ENCODE data around the gene CFAP221. TPM values are rescaled to one million over a fixed set of nuclear protein-coding genes. Genes with fewer than 3 reads are reported as not detected.
A peak's percentile ranks its signal among the peaks of the same experiment; 100 is the strongest.

Gene CFAP221
- total RNA-seq, 1 donor from 2014 or later, result 1.8 TPM

- Histone ChIP-seq H3K4me3 (ENCODE audit: low read depth, low read length) (no peak overlapping the region), H3K36me3 (ENCODE audit: control insufficient read depth, insufficient read depth, low read length) (no peaks in the 10 kb centered on the region), H3K27me3 (ENCODE audit: control insufficient read depth, insufficient read depth, low read length) (no peaks in the 10 kb centered on the region)
- TF ChIP-seq CTCF (IDR thresholded peaks at IDR 0.05; ENCODE audit: insufficient read depth, low read length, poor library complexity, severe bottlenecking), result no peak
- DNase-seq (ENCODE audit: low read depth), result no peak
Measured at GRCh38 chr2:119701352-119701751, 157.1 kb downstream of the CFAP221 start.

GRCh38 chr2:119702203-119702917 lies 158.1 kb downstream of the CFAP221 start:
- no peak for DNase-seq (ENCODE audit: low read depth)
- no peak for TF ChIP-seq CTCF (IDR thresholded peaks at IDR 0.05; ENCODE audit: insufficient read depth, low read length, poor library complexity, severe bottlenecking)
- H3K4me3 ChIP-seq (ENCODE audit: low read depth, low read length), result no peak overlapping the region

GRCh38 chr2:119702918-119703401 lies 158.7 kb downstream of the CFAP221 start:
- Histone ChIP-seq H3K36me3 (ENCODE audit: control insufficient read depth, insufficient read depth, low read length) (no peaks in the 10 kb centered on the region), H3K27me3 (ENCODE audit: control insufficient read depth, insufficient read depth, low read length) (no peaks in the 10 kb centered on the region), H3K4me3 (ENCODE audit: low read depth, low read length) (no peak overlapping the region)
- no peak for DNase-seq (ENCODE audit: low read depth)
- TF ChIP-seq CTCF (IDR thresholded peaks at IDR 0.05; ENCODE audit: insufficient read depth, low read length, poor library complexity, severe bottlenecking), result peak; percentile 99

More at GRCh38 chr2:119702203-119702917, 158.1 kb downstream of the CFAP221 start:
- no peaks in the 10 kb centered on the region for H3K27me3 ChIP-seq (ENCODE audit: control insufficient read depth, insufficient read depth, low read length)
- no peaks in the 10 kb centered on the region for H3K36me3 ChIP-seq (ENCODE audit: control insufficient read depth, insufficient read depth, low read length)

- Histone ChIP-seq H3K4me3 (ENCODE audit: low read depth, low read length) (no peak overlapping the region), H3K36me3 (ENCODE audit: control insufficient read depth, insufficient read depth, low read length) (no peaks in the 10 kb centered on the region), H3K27me3 (ENCODE audit: control insufficient read depth, insufficient read depth, low read length) (no peaks in the 10 kb centered on the region)
- DNase-seq (ENCODE audit: low read depth), result no peak
- no peak for TF ChIP-seq CTCF (IDR thresholded peaks at IDR 0.05; ENCODE audit: insufficient read depth, low read length, poor library complexity, severe bottlenecking)
Measured at GRCh38 chr2:119703526-119703925, 159.3 kb downstream of the CFAP221 start.

DNA sequence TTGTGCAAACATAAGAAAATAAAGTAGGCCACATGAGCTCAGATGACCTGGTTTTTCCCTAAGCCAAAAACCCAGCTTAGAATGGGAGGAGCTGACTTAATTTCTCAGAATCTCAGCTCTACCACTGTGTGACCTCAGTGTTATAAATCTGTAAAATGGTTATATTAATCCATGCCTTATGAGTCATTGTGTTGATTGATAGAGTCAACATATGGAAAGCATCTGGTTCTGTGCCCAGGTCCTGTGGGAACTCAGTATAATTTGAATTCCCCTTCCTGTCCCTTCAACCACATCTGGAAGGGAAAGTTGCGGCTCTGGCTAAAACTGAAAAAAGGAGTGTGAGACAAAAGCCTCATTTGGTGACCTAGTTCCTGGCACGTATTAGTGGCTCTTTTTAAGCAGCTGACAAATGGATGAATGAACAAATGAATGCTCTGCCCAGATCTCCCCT lies 160.4 kb downstream of the CFAP221 start:
- no peak for DNase-seq (ENCODE audit: low read depth)
- no peak for TF ChIP-seq CTCF (IDR thresholded peaks at IDR 0.05; ENCODE audit: insufficient read depth, low read length, poor library complexity, severe bottlenecking)

GRCh38 chr2:119706221-119706620 lies 162.0 kb downstream of the CFAP221 start:
- no peak for DNase-seq (ENCODE audit: low read depth)
- Histone ChIP-seq H3K27me3 (ENCODE audit: control insufficient read depth, insufficient read depth, low read length) (no peaks in the 10 kb centered on the region), H3K36me3 (ENCODE audit: control insufficient read depth, insufficient read depth, low read length) (no peaks in the 10 kb centered on the region), H3K4me3 (ENCODE audit: low read depth, low read length) (no peak overlapping the region)
- no peak for TF ChIP-seq CTCF (IDR thresholded peaks at IDR 0.05; ENCODE audit: insufficient read depth, low read length, poor library complexity, severe bottlenecking)

More for the DNA sequence above, 160.4 kb downstream of the CFAP221 start:
- H3K4me3 ChIP-seq (ENCODE audit: low read depth, low read length), result no peak overlapping the region
- no peaks in the 10 kb centered on the region for H3K36me3 ChIP-seq (ENCODE audit: control insufficient read depth, insufficient read depth, low read length)
- H3K27me3 ChIP-seq (ENCODE audit: control insufficient read depth, insufficient read depth, low read length), result no peaks in the 10 kb centered on the region

Measured in kidney epithelial cell (primary cell).